Erythroblast (primary cell): ENCODE data around the gene SPSB1.

Experiments used
- GATA1 ChIP-seq: IDR thresholded peaks from 2 replicates; pipeline ENCODE4 v1.6.1; 2011; ENCODE audit warnings: low read depth, mild to moderate bottlenecking, control low read depth, low read length, moderate library complexity
- POLR2A ChIP-seq: IDR thresholded peaks from 2 replicates; pipeline ENCODE4 v1.6.1; 2011; ENCODE audit warnings: mild to moderate bottlenecking, low read length

GRCh38 chr1:9302745-9303524 is 10.2 kb downstream of the SPSB1 start:
- no peak for TF ChIP-seq GATA1
- TF ChIP-seq POLR2A = no peak
